Upper lobe of left lung (tissue), 6 donors: ENCODE measurements around the gene UNKL. TPM values are rescaled to one million over a fixed set of nuclear protein-coding genes. Genes with fewer than 3 reads are reported as not detected.
A peak's percentile ranks its signal among the peaks of the same experiment; 100 is the strongest.

Experiments
- ATAC-seq, 2 donors: fragments of 200-7000 bp; cut with Tn5 transposase; one replicate each; pipeline ENCODE4 v1.9.1; 2022; ENCODE audit warnings: mild to moderate bottlenecking in 2 of 2, moderate library complexity in 2 of 2; ENCODE audit not compliant: low FRiP score in 2 of 2
- DNase-seq, 2 donors: peaks; one replicate each; pipeline ENCODE4 v3.0.0-alpha.2; 2019 to 2020
- H3K27ac ChIP-seq, 4 donors: fragments of 200-600 bp; sonication (generic); one replicate each; pipeline ENCODE4 v1.5.1; 2016 to 2019
- H3K27me3 ChIP-seq, 4 donors: fragments of 200-600 bp; sonication (generic); one replicate each; pipeline ENCODE4 v1.5.1; 2017 to 2019
- H3K36me3 ChIP-seq, 4 donors: fragments of 200-600 bp; sonication (generic); one replicate each; pipeline ENCODE4 v1.5.1; 2016 to 2019
- H3K4me1 ChIP-seq, 4 donors: fragments of 200-600 bp; sonication (generic); one replicate each; pipeline ENCODE4 v1.5.1; 2018 to 2019
- H3K4me3 ChIP-seq, 4 donors: fragments of 200-600 bp; sonication (generic); one replicate each; pipeline ENCODE4 v1.5.1; 2017 to 2019; ENCODE audit warnings: mild to moderate bottlenecking in 2 of 4, moderate library complexity in 1 of 4
- H3K9me3 ChIP-seq, 4 donors: fragments of 200-600 bp; sonication (generic); one replicate each; pipeline ENCODE4 v1.5.1; 2018 to 2019
- EP300 ChIP-seq, 4 donors: sonication (generic); formaldehyde crosslinking; IDR thresholded peaks; one replicate each; pipeline ENCODE4 v1.5.1; 2017; ENCODE audit warnings: antibody characterized with exemption in 4 of 4, control low read depth in 2 of 4
- POLR2A ChIP-seq, 4 donors: fragments of 450-650 bp; IDR thresholded peaks; one replicate each; pipeline ENCODE4 v1.5.1; 2016 to 2017; ENCODE audit warnings: antibody characterized with exemption in 4 of 4, mild to moderate bottlenecking in 2 of 4
- POLR2AphosphoS5 ChIP-seq, 2 donors: sonication (generic); formaldehyde crosslinking; IDR thresholded peaks; one replicate each; pipeline ENCODE4 v1.5.1; 2017; ENCODE audit warnings: antibody characterized with exemption in 2 of 2
- WGBS, 2 donors: methylation state at CpG; one replicate each; pipeline ENCODE4 v1.1.5; 2017 to 2018; 5-methylcytosine and 5-hydroxymethylcytosine counted together
- total RNA-seq, 6 donors: library from RNA; depleted of rRNA in 4 of 6; stranded (reverse); fragments of >200 nt in 4 of 6; gene quantifications; one replicate each; pipeline versions ENCODE4 v1.1.0 to v1.2.1, GENCODE V29; 2016 to 2021
- TF ChIP-seq, protein P1 (sequence below), 6 experiments: fragments of 450-650 bp in 4 of 6; fragments of 200-600 bp in 2 of 6; sonication (generic) in 2 of 6; IDR thresholded peaks; one replicate each; pipeline ENCODE4 v1.5.1; 2016 to 2019; ENCODE audit warnings: antibody characterized with exemption in 6 of 6
- donor health status: DM: no; HTN: no; CAD: no; lungs with moderate emphysema.
- donor health status: DM: no; HTN: yes; CAD: no; lungs with severe emphysema.

The UNKL gene
- total RNA-seq, 6 donors from 2014 or later = 7.6 to 83.8 (median 28.0) TPM

GRCh38 chr16:1432388-1433262 lies 18.1 kb upstream of the UNKL start:
- H3K36me3 ChIP-seq = no peaks in the 10 kb centered on the region
- H3K9me3 ChIP-seq = no peaks in the 10 kb centered on the region
- peak overlapping the region in 3 of 4 donors; percentile 24 to 50 (median 26) for H3K27ac ChIP-seq
- 71 to 78% methylated on average over 23 to 47 of the region's 63 CpGs for WGBS, 2 donors
- DNase-seq (peak in 1 of 2 donors; percentile 79), ATAC-seq (no peak)
- H3K27me3 ChIP-seq = peaks cover 0 to 5% (median 0%) of the 10 kb centered on the region in 4 donors
- peaks cover 0 to 8% (median 2%) of the 10 kb centered on the region in 4 donors for H3K4me1 ChIP-seq
- peak overlapping the region in 3 of 4 donors; percentile 23 to 42 (median 24) for H3K4me3 ChIP-seq
- TF ChIP-seq EP300 (IDR thresholded peaks at IDR 0.05) (no peak), POLR2A (IDR thresholded peaks at IDR 0.05) (no peak), POLR2AphosphoS5 (IDR thresholded peaks at IDR 0.05) (no peak)
- TF ChIP-seq, protein P1, sequence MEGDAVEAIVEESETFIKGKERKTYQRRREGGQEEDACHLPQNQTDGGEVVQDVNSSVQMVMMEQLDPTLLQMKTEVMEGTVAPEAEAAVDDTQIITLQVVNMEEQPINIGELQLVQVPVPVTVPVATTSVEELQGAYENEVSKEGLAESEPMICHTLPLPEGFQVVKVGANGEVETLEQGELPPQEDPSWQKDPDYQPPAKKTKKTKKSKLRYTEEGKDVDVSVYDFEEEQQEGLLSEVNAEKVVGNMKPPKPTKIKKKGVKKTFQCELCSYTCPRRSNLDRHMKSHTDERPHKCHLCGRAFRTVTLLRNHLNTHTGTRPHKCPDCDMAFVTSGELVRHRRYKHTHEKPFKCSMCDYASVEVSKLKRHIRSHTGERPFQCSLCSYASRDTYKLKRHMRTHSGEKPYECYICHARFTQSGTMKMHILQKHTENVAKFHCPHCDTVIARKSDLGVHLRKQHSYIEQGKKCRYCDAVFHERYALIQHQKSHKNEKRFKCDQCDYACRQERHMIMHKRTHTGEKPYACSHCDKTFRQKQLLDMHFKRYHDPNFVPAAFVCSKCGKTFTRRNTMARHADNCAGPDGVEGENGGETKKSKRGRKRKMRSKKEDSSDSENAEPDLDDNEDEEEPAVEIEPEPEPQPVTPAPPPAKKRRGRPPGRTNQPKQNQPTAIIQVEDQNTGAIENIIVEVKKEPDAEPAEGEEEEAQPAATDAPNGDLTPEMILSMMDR (IDR thresholded peaks at IDR 0.05) = no peak

GRCh38 chr16:1431497-1432270 lies 17.2 kb upstream of the UNKL start:
- Histone ChIP-seq H3K27me3 (peaks cover 0 to 5% (median 0%) of the 10 kb centered on the region in 4 donors), H3K4me1 (peaks cover 0 to 8% (median 2%) of the 10 kb centered on the region in 4 donors), H3K36me3 (no peaks in the 10 kb centered on the region), H3K9me3 (no peaks in the 10 kb centered on the region), H3K4me3 (peak overlapping the region in 3 of 4 donors; percentile 23 to 42 (median 24)), H3K27ac (peak overlapping the region in 2 of 4 donors; percentile 24 to 26)
- 66 to 68% methylated on average over 2 to 15 of the region's 20 CpGs for WGBS, 2 donors
- TF ChIP-seq EP300 (IDR thresholded peaks at IDR 0.05) = no peak
- TF ChIP-seq POLR2A (IDR thresholded peaks at IDR 0.05) = no peak
- no peak for TF ChIP-seq POLR2AphosphoS5 (IDR thresholded peaks at IDR 0.05)
- TF ChIP-seq, protein P1 (IDR thresholded peaks at IDR 0.05) = no peak
- ATAC-seq = no peak
- peak in 1 of 2 donors; percentile 72 for DNase-seq

DNA sequence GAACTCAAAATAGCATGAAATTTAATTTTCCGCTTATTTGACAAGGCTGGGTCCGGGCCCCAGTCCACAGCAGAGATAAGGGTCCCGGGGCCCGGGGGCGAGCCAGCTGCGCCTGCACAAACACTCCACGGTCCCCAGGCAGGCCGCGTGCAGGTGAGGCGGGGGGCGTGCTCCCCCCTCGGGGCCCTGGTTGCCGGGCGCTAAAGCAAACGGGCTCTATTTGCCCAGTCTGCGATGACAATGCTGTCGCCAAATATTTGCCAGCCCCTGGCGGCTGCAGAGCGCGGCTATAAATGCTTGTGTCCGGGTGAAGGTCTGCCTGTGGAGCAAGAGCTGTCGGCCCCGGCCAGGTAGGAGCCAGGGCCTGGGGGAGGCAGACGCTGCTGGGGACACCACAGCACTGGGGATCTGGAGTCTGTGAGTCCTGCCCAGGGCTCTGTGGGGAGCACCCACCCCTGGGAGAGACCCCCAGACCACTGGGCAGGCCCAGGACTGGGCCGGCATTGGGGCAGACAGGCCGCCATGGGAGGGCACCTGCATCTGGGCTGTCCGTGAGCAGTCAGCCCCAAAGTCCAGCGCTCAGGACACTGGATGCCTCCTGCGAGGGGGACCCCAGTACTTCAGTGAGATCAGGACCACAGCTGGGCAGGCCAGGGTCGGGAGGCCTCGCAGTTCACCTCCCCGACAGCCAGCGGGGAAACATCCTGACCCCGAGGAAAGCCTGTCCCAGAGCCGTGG lies 16.4 kb upstream of the UNKL start, which contains the start of gene PERCC1:
TSS of gene PERCC1 (plus strand) at position 320 of the 738 bp plus-strand sequence. CDS start 1,516 bp downstream, outside the sequence.
- DNase-seq (peak in 1 of 2 donors; percentile 80), ATAC-seq (no peak)
- Histone ChIP-seq H3K27me3 (peaks cover 0 to 5% (median 0%) of the 10 kb centered on the region in 4 donors), H3K9me3 (no peaks in the 10 kb centered on the region), H3K27ac (no peak within 1 kb of the TSS), H3K36me3 (no peaks in the 10 kb centered on the region), H3K4me1 (peaks cover 0 to 8% (median 2%) of the 10 kb centered on the region in 4 donors), H3K4me3 (peak within 1 kb of the TSS in 1 of 4 donors; percentile 42)
- TF ChIP-seq EP300 (IDR thresholded peaks at IDR 0.05) (no peak), POLR2A (IDR thresholded peaks at IDR 0.05) (no peak), POLR2AphosphoS5 (IDR thresholded peaks at IDR 0.05) (no peak)
- TF ChIP-seq, protein P1 (IDR thresholded peaks at IDR 0.05) = no peak
- 50 to 59% methylated on average over 17 to 27 of the region's 35 CpGs for WGBS, 2 donors

DNA sequence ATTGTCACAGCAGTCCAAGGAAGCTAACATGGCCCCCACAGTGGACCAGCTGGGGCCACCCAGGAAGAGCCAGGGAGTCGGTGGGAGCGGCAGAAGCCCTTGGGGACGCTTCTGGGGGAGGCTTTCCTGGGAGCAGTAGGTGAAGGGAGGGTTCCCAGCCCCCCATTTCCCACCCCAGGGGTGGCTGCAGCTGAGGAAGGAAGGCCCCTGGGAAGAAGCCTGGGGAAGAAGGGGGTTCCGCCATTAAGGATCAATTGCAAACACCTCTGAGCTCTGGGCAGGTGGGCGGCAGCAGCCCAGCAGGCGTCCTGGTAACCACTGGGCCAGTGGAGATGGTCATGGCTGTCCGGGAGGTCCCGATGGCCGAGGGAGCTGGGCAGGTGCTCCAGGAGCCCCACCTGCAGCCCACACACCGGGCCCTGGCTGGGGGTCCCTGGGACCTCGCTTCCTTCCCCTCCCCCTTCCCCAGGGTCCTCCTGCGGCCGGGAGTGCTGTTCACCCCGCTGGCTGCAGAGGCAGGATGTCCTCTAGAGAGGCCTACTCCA lies 15.8 kb upstream of the UNKL start:
- TF ChIP-seq, protein P1 (IDR thresholded peaks at IDR 0.05) = no peak
- no peak for TF ChIP-seq EP300 (IDR thresholded peaks at IDR 0.05)
- peaks cover 0 to 8% (median 2%) of the 10 kb centered on the region in 4 donors for H3K4me1 ChIP-seq
- DNase-seq (no peak), ATAC-seq (no peak)
- 60 to 81% methylated on average over 3 to 14 of the region's 14 CpGs for WGBS, 2 donors
- H3K36me3 ChIP-seq = no peaks in the 10 kb centered on the region
- no peak overlapping the region for H3K27ac ChIP-seq
- H3K4me3 ChIP-seq = no peak overlapping the region
- no peaks in the 10 kb centered on the region for H3K9me3 ChIP-seq
- H3K27me3 ChIP-seq = peaks cover 0 to 5% (median 0%) of the 10 kb centered on the region in 4 donors
